ENCODE results near the gene KANK3.

DNA sequence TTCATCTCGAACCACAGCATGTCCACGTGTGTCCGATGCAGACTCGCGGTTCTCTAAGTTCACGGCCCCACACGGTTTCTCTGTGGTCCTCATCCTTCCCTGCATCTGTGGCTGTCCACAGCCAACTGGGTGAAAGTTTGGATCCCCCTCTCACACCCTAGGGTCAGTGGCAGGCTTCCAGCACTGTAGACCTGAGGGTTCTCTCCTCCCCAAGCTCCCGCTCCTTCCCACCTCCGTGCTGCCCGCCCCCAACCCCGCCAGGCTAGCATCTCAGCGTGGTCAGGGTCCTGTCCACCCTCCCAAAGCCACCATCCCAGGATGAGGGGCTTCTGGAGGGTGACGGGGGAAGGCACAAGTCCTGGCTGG is 23.9 kb upstream of the KANK3 start:
- TF ChIP-seq, protein P1, sequence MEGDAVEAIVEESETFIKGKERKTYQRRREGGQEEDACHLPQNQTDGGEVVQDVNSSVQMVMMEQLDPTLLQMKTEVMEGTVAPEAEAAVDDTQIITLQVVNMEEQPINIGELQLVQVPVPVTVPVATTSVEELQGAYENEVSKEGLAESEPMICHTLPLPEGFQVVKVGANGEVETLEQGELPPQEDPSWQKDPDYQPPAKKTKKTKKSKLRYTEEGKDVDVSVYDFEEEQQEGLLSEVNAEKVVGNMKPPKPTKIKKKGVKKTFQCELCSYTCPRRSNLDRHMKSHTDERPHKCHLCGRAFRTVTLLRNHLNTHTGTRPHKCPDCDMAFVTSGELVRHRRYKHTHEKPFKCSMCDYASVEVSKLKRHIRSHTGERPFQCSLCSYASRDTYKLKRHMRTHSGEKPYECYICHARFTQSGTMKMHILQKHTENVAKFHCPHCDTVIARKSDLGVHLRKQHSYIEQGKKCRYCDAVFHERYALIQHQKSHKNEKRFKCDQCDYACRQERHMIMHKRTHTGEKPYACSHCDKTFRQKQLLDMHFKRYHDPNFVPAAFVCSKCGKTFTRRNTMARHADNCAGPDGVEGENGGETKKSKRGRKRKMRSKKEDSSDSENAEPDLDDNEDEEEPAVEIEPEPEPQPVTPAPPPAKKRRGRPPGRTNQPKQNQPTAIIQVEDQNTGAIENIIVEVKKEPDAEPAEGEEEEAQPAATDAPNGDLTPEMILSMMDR (conservative IDR thresholded peaks at IDR 0.05) = no peak
- no peak for TF ChIP-seq EZH2 (IDR thresholded peaks at IDR 0.05; ENCODE audit: low read depth)

Data from PC-9 (cell line).